ENCODE results near the gene TLCD3B.
A peak's percentile ranks its signal among the peaks of the same experiment; 100 is the strongest.

GRCh38 chr16:30041841-30042240, 10.8 kb upstream of the TLCD3B start:
- TF ChIP-seq CTCF (IDR thresholded peaks at IDR 0.05; ENCODE audit: poor library complexity, severe bottlenecking) (peak; percentile 38), REST (IDR thresholded peaks at IDR 0.05; ENCODE audit: borderline replicate concordance) (no peak), EP300 (conservative IDR thresholded peaks at IDR 0.05; ENCODE audit: poor library complexity, severe bottlenecking) (no peak)

Data from neural cell (in vitro differentiated cells).